NCI-H1436 (cell line): Measurements from ENCODE around the gene INO80B.
"Not testable (repeated sequence)": the region's sequence is repeated elsewhere in the genome, so short reads cannot be mapped to it uniquely, and the experiment has no call there.

Source experiments
- DNase-seq: peaks from one replicate; lab custom pipeline; 2025; lab: John Stamatoyannopoulos, UW

The INO80B gene

DNA sequence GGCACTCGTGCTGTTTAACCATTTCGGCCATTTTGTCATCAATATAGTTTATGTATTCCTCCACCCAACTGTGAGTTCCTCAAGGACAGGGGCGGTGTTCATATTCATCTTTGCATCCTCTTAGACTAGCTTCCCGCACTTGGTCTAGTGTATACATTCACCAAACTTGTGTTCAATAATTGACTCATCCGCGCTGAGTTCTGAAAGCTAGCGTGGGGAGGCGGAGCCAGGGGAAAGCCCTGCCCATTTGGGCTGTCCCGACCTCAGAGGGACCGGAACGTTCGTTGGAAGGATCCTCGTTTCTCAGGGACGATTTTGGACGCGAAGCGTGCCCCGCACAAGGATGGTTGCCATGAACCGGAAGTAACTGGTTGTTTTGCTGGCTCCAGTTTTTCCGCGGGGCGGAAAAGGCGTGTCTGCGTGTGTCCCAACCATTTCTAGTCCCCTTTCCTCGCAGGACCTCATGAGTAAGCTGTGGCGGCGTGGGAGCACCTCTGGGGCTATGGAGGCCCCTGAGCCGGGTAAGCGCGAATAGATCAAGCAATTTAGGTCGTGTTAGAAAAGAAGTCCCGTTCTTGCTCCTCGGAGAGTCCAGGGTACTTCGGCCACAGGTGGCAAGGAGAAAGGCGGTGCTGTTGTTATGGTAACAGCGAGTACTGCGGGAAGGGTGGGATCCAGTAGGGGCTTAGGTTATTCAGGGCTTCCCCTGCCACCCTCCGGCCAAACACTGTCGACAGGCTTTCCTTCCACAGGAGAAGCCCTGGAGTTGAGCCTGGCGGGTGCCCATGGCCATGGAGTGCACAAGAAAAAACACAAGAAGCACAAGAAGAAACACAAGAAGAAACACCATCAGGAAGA is at the start of gene INO80B:
TSS of gene INO80B (plus strand) at position 434 of the 858 bp plus-strand sequence. CDS start at position 464, 30 bp downstream.
- peak; percentile 96 for DNase-seq

DNA sequence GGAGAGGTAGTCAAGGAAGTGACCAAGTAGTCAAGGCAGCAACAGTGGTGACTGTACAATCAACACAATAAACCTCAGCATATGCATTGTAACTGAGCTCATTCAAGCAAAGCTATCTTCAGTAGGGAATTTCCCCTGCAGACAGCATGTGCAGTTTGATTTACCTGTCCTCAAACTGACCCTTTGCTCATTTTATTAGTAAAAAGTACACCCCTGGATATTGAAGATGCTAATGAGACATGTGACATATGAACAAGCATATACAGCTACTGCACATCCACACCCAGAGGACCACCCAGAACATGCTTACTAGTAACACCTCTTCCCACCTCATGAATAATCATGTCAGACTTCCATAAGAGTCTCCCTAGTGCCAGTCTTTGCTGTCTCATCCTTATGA is 48.9 kb upstream of the INO80B start:
- no peak for DNase-seq

DNA sequence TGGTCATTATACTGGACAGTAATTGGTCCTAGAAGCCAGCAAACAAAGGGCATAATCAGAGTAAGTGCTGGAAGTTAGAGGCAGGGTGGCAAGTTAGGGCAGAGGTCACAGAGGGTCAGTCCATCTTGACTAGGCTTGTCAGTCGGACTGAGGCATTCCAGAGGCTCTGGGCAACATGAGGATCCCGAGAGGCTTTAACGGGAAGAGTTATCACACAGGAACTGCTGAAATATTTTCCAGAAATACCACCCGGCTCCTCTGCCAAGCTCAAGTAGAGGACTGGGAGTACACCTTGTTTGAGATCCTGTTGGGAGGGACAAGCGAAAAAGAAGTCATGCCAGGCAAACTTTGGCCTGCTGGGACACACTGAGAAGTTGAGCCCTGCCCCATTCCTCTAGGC is 47.2 kb upstream of the INO80B start:
- no peak for DNase-seq

DNA sequence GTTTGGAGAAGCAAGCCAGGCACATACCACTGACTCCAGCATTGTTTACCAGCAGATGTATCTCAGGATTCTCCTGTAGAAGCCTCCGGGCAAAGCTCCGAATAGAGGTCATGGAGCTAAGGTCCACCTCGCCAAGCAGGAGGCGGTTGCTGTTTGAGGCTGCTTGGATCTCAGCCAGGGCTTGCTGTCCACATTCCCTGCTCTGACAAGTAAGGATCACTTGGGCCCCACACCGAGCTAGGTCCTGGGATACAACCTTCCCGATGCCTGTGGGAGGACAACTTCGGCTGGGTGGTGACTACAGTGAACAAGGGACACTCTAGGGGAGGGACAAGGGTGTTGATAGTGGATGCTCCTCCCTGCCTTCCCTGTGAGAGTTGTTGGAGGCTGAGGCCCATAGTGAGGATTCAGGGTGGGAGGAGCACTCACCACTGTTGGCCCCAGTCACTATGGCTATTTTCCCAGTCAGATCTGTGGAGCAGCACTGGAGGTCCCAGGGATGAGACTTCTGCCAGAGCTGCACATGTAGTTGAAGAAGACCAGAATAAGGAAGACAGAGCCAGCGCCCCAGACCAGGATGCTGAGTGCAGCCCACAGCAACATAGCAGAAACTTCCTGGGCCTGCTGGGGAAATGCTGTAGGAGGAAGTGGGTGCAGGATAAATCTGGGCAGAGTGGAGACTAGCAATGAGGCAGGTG is 41.7 kb upstream of the INO80B start:
- DNase-seq, result no peak

DNA sequence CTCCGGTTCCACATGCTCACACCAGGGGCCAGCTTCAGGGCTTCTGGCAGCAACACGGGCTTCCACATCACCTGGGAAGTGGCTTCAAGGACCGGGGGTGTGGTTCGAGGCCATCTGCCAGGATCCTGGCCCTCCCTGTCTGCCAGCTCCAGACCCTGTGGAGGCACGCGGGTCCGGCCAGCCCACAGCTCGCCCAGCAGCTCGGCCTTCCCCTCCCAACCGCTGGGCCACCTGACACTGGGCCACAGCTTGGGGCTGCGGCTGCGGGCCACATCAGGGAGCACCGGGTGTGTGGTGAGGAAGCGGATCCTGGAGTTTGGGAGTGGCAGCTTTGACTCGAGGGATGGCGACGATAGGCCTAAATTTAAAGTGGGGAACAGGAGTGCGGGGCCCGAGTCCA is 40.4 kb upstream of the INO80B start:
- no peak for DNase-seq

DNA sequence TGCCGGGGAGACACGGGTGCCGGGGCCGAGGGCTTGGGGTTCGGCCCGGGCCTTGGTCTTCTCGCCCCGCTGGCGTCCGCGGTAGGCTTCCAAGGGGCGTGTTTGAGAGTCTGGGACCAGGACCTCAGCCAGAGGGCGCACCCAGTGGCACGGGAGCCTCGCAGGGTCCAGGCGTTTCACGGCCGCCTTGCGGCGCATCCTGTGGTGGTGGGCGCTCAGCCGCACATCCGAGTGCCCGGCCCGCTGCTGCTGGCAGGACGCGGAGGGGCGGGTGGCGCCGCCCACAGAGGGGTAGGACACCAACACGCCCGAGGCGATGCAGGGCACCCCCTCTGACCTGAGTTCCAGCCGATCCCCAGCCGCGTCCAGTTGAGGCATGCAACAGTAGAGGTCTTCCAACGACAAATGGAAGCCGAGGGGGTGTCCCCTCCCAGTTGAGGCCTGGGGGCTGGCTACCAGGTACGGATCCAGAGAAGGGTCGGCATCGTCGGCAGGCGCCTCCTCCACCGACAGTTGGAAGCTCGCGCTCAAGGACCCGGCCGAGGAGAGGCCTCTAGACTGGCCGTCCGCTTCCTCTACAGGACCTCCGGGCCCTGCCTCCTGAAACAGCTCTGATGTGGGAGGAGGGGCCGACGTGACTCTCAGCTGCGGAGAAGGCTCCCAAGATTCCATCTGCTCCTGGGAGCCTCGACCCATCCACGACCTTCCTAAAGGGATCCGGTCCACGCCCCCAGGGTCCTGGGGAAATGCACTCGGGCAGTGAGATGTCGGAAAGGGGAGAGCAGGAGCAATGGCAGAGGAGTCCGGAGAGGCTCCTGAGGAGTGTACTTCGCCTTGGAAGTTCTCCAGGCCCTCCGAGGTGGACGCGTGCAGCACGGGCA is 39.8 kb upstream of the INO80B start:
- no peak for DNase-seq

DNA sequence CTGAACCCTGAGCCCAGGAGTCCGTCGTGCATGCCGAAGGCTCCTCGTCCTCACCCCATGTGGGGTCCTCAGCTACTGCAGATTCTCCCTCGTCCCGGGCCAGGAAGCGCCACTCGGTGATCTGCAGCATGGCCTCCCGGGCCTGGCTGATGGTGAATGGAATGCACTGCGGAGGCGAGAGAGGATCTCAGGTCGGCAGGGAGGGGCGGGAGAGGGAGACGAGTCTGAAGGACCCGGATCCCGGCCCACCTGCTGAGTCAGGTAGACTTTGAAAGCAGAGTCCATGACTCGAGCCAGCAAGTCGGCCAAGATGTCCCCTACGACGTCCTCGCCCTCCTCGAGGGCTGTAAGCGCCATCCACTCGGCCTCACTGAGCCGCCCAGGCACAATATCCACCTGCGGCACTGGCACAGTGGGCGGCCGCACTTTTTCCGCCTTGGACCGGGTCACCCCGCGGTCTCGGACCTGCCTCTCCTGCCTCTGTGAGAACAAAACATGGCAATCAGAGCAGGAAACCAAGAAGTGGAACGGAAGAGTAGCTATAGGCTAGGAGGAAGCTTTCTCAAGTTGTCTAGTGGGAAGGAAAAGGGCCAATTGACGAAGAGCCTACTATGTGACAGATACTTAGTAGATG is 39.0 kb upstream of the INO80B start:
- DNase-seq, result no peak

DNA sequence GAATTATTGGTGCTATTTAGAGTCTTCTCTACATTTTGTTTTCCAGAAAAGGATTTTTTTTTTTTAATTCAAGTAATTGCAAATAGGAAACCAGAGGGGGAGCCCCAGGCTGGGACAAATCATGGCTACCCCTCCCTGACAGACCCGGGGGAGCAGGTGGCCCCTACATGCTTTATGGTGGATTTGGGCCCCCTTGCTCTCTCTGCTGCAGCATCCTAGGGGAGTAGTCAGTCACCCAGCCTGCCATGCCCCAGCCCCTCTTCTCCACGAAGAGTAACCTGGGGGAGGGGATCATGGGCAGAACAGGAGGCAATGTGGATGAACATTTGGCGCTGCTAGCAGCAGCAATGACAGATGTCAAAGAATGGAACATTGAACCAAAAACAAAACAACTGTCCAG is 38.1 kb upstream of the INO80B start:
- no peak for DNase-seq

DNA sequence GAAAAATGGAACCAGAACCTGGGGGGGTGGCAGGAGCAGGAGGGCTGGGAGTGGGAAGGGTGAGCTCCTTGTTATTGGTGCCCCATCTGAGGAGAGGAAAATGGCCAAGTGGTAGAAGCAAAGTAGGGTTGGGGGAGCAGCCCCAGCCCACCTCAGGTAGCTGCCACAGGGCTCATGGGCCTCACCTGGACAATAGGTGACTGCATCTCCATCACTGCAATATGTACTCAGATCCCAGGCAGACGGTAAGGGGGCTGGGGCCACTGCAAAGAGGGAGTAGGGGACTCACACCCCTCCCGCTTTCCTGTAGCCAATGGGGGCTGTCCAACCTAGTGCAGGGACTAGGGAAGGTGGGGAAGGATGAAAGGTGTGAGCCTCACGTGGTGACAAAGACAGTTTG is 37.7 kb upstream of the INO80B start:
- no peak for DNase-seq

DNA sequence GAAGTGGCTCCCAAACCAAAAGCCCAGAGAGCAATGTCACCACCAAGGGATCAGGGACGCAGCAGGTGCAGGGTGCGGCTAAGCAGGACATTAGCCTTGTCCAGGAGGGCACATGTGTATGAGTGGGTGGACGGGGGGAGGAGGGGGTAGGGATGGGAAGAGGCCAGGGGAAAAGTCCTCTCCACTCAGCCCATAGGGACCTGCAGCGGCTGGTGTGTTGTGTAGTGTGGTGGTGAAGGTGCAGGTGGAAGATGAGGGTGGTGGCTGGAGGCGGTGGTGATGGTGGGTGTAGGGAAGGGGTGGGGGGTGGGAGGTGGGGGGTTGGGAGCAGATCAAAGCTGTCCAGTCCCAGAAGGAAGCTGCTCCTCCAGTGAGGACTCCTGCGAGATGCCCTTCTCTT is 37.1 kb upstream of the INO80B start:
- DNase-seq, result no peak

DNA sequence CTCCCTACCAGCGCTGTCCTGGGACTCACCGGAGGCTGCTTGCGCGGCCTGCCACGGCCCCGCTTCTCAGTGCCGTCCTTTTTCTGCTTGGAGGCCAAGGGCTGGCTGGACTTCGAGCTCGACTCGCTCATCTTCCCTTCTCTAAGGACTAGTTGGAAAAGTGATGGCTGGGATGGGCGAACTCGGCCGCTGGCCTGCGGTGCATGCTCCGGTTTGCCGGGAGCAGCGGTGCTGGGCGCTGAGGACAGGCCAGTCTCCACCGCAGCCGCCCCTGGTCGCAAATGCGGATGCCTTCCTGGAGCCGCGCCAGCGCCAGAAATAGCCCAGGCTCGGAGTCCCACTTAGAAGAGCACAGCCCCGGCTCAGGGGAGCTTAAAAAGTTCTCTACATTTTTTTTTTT is 36.6 kb upstream of the INO80B start:
- DNase-seq, result no peak

DNA sequence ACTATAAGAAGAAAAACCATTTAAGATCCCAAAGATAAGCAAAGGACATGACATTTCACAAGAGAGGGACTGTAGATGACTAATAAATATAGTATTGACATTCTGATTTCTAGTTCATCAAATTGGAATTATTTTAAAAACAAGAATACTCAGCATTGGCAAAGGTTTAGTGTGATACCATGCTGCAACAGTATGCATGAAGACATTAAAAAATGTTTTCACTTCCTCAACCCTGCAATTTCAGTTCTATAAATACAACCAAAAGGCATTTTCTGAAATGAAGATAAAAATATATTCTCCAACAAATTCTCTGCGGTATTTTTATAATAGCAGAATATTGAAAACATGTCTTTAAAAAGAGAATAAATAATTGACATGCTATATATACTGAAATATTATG is 35.5 kb upstream of the INO80B start:
- DNase-seq, result no peak

DNA sequence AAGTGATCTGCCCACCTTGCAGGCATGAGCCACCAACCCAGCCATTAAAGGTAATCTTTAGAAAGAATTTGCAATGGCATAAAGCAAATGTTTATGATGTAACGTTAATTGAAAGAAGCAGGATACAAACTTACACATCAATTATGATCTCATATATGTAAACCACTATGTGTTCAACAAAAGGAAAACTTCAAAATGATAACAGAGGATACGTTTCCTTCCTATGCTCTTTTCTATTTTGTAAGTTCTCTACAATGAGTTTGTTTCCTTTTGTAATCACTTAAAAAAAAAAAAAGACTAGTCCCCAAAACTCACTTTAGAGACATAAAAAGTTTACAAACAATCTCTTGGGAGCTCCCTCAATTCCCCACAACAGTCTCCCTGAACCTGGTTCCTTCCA is 34.9 kb upstream of the INO80B start:
- no peak for DNase-seq

DNA sequence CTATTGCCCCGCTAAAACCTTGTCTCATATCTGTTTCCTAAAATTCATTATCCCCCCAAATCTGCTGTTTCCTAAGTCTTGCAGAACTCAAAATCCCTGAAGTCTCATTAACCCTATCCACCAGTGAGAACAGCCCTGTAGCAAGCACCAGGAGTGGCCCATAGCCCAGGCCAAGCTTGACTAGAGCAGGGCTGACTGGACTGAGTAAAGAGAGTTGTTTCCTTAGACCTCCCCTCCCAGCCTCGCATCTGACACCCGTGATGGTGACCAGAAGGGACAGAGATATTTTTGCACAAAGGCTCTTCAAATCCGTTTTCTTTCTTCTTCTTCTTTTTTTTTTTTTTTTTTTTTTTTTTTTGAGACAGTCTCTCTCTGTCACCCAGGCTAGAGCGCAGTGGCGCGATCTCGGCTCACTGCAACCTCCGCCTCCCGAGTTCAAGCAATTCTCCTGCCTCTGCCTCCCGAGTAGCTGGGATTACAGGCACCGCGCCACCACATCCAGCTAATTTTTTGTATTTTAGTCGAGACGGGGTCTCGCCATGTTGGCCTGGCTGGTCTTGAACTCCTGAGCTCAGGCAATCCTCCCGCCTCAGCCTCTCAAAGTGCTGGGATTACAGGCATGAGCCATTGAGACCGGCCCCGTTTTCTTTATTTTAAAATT is 34.3 kb upstream of the INO80B start:
- not testable (repeated sequence) for DNase-seq

DNA sequence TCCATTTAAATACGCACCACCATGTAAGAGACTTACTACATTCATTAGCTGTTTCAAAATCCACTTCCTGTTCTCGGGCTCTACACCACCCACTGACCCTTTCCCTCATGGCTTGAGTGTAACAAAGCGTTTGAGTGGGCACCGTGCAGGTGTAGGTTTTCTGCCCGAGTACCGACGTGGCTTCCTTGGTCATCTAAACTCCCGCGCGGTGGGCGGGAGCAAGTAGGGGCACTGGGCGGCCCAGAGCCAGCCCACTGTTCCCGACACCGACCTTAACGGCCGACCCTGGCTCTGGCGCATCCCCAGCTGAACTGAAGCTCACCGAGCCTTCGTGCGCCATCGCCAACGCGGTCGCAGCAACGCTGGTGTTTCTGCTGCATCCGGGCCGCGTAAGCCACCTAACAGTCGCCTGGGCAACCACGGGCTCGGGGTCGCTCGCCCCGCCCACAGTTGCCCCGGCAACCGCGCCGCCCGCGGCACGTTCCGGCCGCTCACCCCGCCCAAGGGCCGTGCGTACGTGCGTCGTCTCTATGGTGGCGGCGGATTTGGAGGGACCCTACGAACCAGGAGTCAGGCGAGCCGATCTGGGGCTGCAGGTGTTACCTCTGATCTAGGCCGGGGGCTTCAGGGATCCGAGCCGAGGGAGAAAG is 33.5 kb upstream of the INO80B start, which contains the start of the genes C2orf81 and WDR54:
TSS of gene C2orf81 (minus strand) at position 399 of the 650 bp plus-strand sequence. CDS start at position 340, 59 bp downstream.
TSS of gene WDR54 (plus strand) at position 510 of the 650 bp plus-strand sequence. CDS start 424 bp downstream, outside the sequence.
- peak; percentile 93 for DNase-seq

DNA sequence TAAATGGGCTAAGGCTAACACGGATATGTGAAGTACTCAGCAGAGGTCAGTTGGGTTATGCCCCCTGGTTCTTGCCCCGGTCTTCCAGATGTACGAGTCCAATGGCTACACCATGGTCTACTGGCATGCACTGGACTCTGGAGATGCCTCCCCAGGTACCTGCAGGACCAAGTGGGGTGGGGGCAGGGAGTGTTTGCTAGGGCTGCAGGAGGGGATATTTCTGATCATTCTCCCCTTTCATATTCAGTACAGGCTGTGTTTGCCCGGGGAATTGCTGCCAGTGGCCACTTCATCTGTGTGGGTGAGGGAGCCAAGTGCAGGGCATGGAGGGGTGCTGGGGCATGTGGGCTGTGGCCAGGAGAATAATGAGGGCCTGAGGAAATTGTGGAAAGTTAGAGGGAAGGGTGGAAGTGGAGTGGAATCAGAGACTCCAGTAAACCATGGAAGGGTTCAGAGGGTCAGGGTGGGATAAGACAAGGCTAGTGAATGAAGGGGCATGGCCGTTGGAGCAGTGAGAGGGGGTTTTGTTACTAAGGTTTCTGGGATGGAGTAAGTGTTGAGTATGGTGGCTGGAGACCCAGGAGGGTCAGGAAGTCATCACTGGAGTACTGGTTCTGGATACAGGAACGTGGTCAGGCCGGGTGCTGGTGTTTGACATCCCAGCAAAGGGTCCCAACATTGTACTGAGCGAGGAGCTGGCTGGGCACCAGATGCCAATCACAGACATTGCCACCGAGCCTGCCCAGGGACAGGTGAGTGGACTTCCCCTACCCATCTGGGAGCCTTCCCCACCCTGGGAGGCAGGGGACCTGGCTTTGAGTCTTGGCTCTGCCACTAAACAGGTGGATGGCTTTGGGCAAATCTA is 31.4 kb upstream of the INO80B start:
- no peak for DNase-seq

DNA sequence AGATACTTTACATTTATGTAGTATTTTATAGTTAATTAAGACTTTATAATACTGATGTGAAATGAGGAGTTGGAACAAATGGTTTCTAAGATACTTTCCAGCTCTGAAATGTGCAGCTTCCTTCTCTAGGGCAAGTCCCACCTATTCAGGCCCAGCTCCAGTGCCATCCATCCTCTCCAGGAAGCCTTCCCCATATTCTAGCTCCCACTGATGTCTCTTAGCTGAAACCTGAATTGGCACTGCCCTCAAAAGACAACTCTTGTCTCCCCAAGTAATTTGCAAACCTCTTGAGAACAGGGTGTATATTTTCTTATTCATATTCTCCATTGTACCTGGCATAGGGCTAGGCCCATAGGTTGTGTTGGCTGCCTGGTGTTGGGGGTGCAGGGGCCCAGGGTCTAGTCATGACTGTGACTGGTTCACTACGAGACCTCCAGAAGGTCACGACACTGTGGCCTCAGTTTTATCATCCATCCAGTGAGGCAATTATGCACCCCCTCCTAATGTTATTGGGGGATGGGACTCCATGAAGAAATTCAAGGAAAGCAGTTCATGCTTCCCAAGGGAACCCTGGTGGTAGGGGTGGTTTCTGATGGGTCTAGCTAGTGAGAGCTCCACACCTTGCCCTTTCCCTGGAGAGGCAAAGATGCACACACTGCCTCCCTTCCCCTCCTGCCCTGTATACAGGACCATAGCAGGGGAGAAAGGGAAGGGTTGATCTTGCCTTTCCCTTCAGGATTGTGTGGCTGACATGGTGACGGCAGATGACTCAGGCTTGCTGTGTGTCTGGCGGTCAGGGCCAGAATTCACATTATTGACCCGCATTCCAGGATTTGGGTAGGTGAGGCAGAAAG is 30.5 kb upstream of the INO80B start:
- no peak for DNase-seq

DNA sequence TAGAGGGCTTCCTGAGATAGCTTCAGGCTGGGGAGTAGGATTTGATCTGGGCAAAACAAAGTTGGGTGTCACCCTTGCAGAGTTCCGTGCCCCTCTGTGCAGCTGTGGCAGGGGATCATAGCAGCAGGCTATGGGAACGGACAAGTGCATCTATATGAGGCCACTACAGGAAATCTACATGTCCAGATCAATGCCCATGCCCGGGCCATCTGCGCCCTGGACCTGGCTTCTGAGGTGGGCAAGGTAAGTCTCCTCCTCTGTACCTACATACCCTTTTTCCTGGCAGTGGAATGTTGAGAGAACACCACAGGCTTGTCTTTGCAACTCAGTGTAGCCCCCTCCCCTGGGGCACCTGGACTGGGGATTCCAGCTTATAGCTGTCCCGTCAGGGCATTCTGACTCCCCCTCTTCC is 29.9 kb upstream of the INO80B start:
- no peak for DNase-seq

DNA sequence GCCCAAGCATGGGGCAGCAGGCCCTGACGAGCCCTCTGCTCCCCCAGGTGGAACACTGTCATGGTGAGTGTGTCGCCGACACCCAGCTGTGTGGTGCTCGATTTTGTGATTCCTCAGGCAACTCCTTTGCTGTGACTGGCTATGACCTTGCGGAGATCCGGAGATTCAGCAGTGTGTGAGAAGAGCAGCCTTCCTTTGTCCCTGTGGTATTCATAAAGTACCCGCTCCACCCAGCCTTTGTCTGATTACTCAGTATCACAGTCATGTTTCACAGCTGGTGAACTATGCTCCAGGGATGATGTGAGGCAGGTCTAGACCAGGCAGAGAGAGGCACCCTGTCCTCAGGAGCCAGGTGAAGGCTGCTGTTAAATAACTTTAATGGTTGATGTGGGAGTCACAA is 29.4 kb upstream of the INO80B start:
- DNase-seq, result no peak
